Esophagus squamous epithelium (tissue), 4 donors: ENCODE data around the gene SRGAP2C.

Source experiments
- CTCF ChIP-seq, 6 experiments: fragments of 450-650 bp in 4 of 6; fragments of 200-600 bp in 2 of 6; sonication (generic) in 2 of 6; IDR thresholded peaks; one replicate each; pipeline ENCODE4 v1.5.1; 2016 to 2019; ENCODE audit warnings: antibody characterized with exemption in 6 of 6, mild to moderate bottlenecking in 4 of 6, moderate library complexity in 4 of 6
- POLR2A ChIP-seq, 4 donors: fragments of 450-650 bp; IDR thresholded peaks; one replicate each; pipeline ENCODE4 v1.6.1; 2017; ENCODE audit warnings: antibody characterized with exemption in 4 of 4, mild to moderate bottlenecking in 4 of 4, moderate library complexity in 3 of 4

DNA sequence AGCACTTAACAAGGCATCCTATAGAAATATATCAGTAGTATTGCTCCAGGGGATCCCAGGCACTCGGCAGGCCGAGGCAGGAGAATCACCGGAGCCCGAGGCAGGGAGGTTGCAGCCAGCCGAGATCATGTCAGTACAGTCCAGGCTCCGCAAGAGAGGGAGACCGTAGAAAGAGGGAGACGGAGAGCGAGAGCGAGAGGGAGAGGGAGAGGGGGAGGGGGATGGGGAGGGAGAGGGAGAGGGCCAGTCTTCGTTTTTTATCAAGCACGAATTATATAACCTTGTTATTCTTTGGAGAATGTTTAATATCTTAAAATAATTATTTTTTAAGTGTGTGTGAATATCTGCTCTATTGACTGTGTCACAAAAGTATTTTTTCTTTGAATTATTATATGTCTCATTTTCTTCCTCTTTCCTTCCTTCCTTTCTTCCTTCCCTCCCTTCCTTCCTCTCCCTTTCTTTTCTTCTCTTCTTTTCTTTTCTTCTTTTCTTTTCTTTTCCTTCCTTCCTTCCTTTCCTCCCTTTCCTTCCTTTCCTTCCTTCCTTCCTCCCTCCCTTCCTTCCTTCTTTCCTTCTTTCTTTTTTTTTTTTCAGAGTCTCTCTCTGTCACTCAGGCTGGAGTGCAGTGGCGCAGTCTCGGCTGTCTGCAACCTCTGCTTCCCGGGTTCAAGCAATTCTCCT is 233.7 kb downstream of the SRGAP2C start:
- TF ChIP-seq CTCF (IDR thresholded peaks at IDR 0.05) (no peak), POLR2A (IDR thresholded peaks at IDR 0.05) (no peak)
